ENCODE measurements around the gene CYBB.

Gene CYBB

DNA sequence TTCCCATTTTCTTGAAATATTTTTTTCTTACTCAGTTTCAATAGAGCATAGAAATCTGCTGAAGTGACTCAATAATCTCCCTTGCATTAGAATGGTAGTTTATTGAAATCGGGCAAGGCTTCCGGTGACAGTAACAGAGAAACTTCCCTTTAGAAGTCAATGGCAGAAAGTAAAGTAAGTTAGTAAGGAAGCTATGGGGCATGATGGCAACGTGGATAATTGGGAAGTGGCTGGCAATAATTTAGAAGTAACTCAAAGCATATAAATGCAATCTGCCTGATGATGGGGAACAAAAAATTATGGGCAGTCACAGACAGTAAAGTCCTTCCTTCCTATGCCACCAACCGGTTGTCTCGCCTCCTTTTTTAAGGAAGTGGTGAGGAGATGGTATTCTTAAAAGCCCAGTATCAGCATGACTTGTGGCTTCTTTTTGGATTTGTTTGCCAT, 7.6 kb downstream of the CYBB start:
- Histone ChIP-seq H3K4me1 (ENCODE audit: low read length) (peaks cover 40% of the 10 kb centered on the region), H3K27ac (ENCODE audit: low read length) (peak overlapping the region; percentile 88), H3F3A (ENCODE audit: insufficient read depth, low read length) (peaks cover 27% of the 10 kb centered on the region), H3K79me2 (ENCODE audit: low read length) (no peaks in the 10 kb centered on the region), H3K27me3 (replicated peaks; ENCODE audit: insufficient read depth, low read length) (no peaks in the 10 kb centered on the region), H3K4me2 (ENCODE audit: low read depth, low read length) (peak overlapping the region; percentile 80), H3K4me3 (ENCODE audit: low read length) (peak overlapping the region; percentile 28; the same call in 1 of the 2 replicates), H3K9me3 (replicated peaks; ENCODE audit: insufficient read depth, low read length) (no peaks in the 10 kb centered on the region), H3K36me3 (replicated peaks; ENCODE audit: insufficient read depth, low read length) (no peaks in the 10 kb centered on the region), H4K20me1 (ENCODE audit: insufficient read depth, low read length) (no peaks in the 10 kb centered on the region), H2AFZ (ENCODE audit: low read length) (peak overlapping the region; percentile 53; the same call in 1 of the 2 replicates), H3K9ac (ENCODE audit: low read length) (peak overlapping the region; percentile 33; the same call in 1 of the 2 replicates), H3K9me2 (replicated peaks; ENCODE audit: insufficient read depth, low read length) (no peaks in the 10 kb centered on the region)
- no peak for TF ChIP-seq EZH2phosphoT487 (IDR thresholded peaks at IDR 0.05; ENCODE audit: low read length)
- TF ChIP-seq, protein P1, sequence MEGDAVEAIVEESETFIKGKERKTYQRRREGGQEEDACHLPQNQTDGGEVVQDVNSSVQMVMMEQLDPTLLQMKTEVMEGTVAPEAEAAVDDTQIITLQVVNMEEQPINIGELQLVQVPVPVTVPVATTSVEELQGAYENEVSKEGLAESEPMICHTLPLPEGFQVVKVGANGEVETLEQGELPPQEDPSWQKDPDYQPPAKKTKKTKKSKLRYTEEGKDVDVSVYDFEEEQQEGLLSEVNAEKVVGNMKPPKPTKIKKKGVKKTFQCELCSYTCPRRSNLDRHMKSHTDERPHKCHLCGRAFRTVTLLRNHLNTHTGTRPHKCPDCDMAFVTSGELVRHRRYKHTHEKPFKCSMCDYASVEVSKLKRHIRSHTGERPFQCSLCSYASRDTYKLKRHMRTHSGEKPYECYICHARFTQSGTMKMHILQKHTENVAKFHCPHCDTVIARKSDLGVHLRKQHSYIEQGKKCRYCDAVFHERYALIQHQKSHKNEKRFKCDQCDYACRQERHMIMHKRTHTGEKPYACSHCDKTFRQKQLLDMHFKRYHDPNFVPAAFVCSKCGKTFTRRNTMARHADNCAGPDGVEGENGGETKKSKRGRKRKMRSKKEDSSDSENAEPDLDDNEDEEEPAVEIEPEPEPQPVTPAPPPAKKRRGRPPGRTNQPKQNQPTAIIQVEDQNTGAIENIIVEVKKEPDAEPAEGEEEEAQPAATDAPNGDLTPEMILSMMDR (IDR thresholded peaks at IDR 0.05; ENCODE audit: low read length) = no peak
- DNase-seq = peak; percentile 36

DNA sequence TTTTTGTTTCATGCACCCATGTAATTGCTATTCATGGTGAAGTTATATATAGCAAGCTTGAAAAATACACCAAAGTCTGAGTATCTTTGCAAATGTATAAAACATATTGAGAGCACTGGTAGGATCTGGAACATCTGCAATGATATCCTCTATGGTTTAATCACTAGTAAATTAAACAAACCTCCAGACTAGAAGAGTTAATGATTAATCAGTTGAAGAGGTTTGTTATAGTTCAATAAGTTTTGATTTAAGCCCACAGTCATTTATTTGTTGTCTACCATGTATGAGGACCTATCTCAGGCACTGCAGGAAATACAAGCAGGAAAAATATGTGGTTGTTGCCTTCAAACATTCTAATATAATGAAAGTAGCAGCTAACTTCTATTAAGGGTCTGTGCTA, 16.5 kb downstream of the CYBB start:
- TF ChIP-seq EZH2phosphoT487 (IDR thresholded peaks at IDR 0.05; ENCODE audit: low read length) (no peak), EZH2 (optimal IDR thresholded peaks at IDR 0.05; ENCODE audit: low read depth, low read length) (no peak)
- TF ChIP-seq, protein P1 (IDR thresholded peaks at IDR 0.05; ENCODE audit: low read length) = no peak
- Histone ChIP-seq H3K4me3 (ENCODE audit: low read length) (no peak overlapping the region), H3K27ac (ENCODE audit: low read length) (peak overlapping the region; percentile 49; the same call in 1 of the 2 replicates), H3K79me2 (ENCODE audit: low read length) (no peaks in the 10 kb centered on the region), H3K9ac (ENCODE audit: low read length) (no peak overlapping the region), H4K20me1 (ENCODE audit: insufficient read depth, low read length) (no peaks in the 10 kb centered on the region), H3K9me3 (replicated peaks; ENCODE audit: insufficient read depth, low read length) (no peaks in the 10 kb centered on the region), H3F3A (ENCODE audit: insufficient read depth, low read length) (peaks cover 14% of the 10 kb centered on the region; the same call in 1 of the 2 replicates), H3K9me2 (replicated peaks; ENCODE audit: insufficient read depth, low read length) (no peaks in the 10 kb centered on the region), H3K27me3 (replicated peaks; ENCODE audit: insufficient read depth, low read length) (no peaks in the 10 kb centered on the region), H3K36me3 (replicated peaks; ENCODE audit: insufficient read depth, low read length) (no peaks in the 10 kb centered on the region), H3K4me2 (ENCODE audit: low read depth, low read length) (peak overlapping the region; percentile 49), H3K4me1 (ENCODE audit: low read length) (peaks cover 43% of the 10 kb centered on the region), H2AFZ (ENCODE audit: low read length) (no peak overlapping the region)
- DNase-seq = no peak

DNA sequence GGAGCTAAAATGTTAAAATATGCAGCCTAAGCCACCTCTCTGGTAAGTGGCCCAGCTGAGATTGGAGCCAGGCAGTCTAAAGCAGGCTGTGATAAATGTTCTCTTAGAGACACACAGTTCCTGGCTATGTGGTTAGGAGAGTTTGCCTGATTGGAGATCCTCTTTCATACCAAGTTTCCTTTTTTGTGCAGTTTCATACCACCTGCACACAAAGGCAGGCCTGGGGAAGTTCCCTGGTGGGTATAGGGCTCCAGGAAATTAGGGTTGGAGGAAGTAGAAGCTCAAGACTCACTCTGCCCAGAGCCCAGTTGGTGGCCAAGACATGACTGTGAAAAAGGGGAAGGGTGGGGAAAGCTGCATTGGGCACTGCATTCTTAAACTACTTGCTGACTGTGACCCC, 16.9 kb downstream of the CYBB start:
- H4K20me1 ChIP-seq (ENCODE audit: insufficient read depth, low read length) = no peaks in the 10 kb centered on the region
- no peaks in the 10 kb centered on the region for H3K79me2 ChIP-seq (ENCODE audit: low read length)
- no peaks in the 10 kb centered on the region for H3K9me3 ChIP-seq (replicated peaks; ENCODE audit: insufficient read depth, low read length)
- H3K4me2 ChIP-seq (ENCODE audit: low read depth, low read length) = peak overlapping the region; percentile 49; the same call in 1 of the 2 replicates
- H2AFZ ChIP-seq (ENCODE audit: low read length) = no peak overlapping the region
- peak overlapping the region; percentile 49; the same call in 1 of the 2 replicates for H3K27ac ChIP-seq (ENCODE audit: low read length)
- peaks cover 46% of the 10 kb centered on the region for H3K4me1 ChIP-seq (ENCODE audit: low read length)
- H3K4me3 ChIP-seq (ENCODE audit: low read length) = no peak overlapping the region
- H3F3A ChIP-seq (ENCODE audit: insufficient read depth, low read length) = peaks cover 14% of the 10 kb centered on the region; the same call in 1 of the 2 replicates
- H3K9ac ChIP-seq (ENCODE audit: low read length) = no peak overlapping the region
- no peaks in the 10 kb centered on the region for H3K27me3 ChIP-seq (replicated peaks; ENCODE audit: insufficient read depth, low read length)
- no peaks in the 10 kb centered on the region for H3K36me3 ChIP-seq (replicated peaks; ENCODE audit: insufficient read depth, low read length)
- DNase-seq = peak; percentile 67
- TF ChIP-seq, protein P1 (IDR thresholded peaks at IDR 0.05; ENCODE audit: low read length) = no peak
- TF ChIP-seq EZH2 (optimal IDR thresholded peaks at IDR 0.05; ENCODE audit: low read depth, low read length) (no peak), EZH2phosphoT487 (IDR thresholded peaks at IDR 0.05; ENCODE audit: low read length) (no peak)
- H3K9me2 ChIP-seq (replicated peaks; ENCODE audit: insufficient read depth, low read length) = no peaks in the 10 kb centered on the region

Measured in MM.1S (cell line).